OCI-LY7 (cell line): ENCODE measurements around the gene RAB19.

ENCODE experiments used
- CTCF ChIP-seq: fragments of 200-600 bp; sonication (generic); conservative IDR thresholded peaks from 2 replicates; pipeline ENCODE4 v1.5.1; 2014; ENCODE audit warnings: mild to moderate bottlenecking, antibody characterized with exemption, low read length, moderate library complexity, mixed read lengths
- EZH2phosphoT487 ChIP-seq: fragments of 200-600 bp; sonication (generic); IDR thresholded peaks from 2 replicates; pipeline ENCODE4 v1.6.1; 2018; ENCODE audit warnings: low read depth, borderline replicate concordance, mild to moderate bottlenecking, mixed run types, antibody characterized with exemption, low read length, moderate library complexity, mixed read lengths

- TF ChIP-seq CTCF (no peak), EZH2phosphoT487 (no peak)
These were observed 72.9 kb downstream of the RAB19 start for GRCh38 chr7:140476698-140477261.
